PC-3 (cell line): Measurements from ENCODE around the gene KIAA1328. TPM values are rescaled to one million over a fixed set of nuclear protein-coding genes. Genes with fewer than 3 reads are reported as not detected.

Source experiments
- ATAC-seq: fragments of 200-7000 bp; cut with Tn5 transposase; 2 replicates; pipeline ENCODE4 v1.9.1; 2020; ENCODE audit warnings: mild to moderate bottlenecking, moderate library complexity
- BruUV-seq: library from RNA; stranded (reverse); fragments of 400-500 nt; replicated peaks from 2 replicates; lab custom pipeline; 2021; lab: Mats Ljungman, UMichigan
- CTCF ChIA-PET: fragments of 300-600 bp; sonication (Branson Sonifier 250); formaldehyde crosslinking; loops from one replicate; lab custom pipeline; 2022; ENCODE audit warnings: antibody characterized with exemption; lab: Charles Lee
- POLR2A ChIA-PET: fragments of 300-600 bp; sonication (Branson Sonifier 250); formaldehyde crosslinking; loops from one replicate; lab custom pipeline; 2022; ENCODE audit warnings: antibody characterized with exemption; ENCODE audit not compliant: unreplicated experiment; lab: Charles Lee
- DNase-seq: peaks from one replicate; pipeline ENCODE4 v3.0.0-alpha.2; 2015
- H2AFZ ChIP-seq: fragments of 300-600 bp; sonication (generic); 2 replicates; pipeline ENCODE4 v1.6.0; 2016; ENCODE audit warnings: antibody characterized with exemption, low read length
- H3F3A ChIP-seq: fragments of 300-600 bp; sonication (generic); one replicate; pipeline ENCODE4 v1.6.0; 2017; ENCODE audit warnings: antibody characterized with exemption, low read length, control low read depth, mild to moderate bottlenecking; ENCODE audit not compliant: unreplicated experiment
- H3K27ac ChIP-seq: fragments of 300-600 bp; sonication (generic); 2 replicates; pipeline ENCODE4 v1.5.1; 2016; ENCODE audit warnings: mild to moderate bottlenecking, low read length
- H3K27me3 ChIP-seq: fragments of 300-600 bp; sonication (generic); 2 replicates; pipeline ENCODE4 v1.6.1; 2016; ENCODE audit warnings: low read length, mixed read lengths
- H3K36me3 ChIP-seq: fragments of 300-600 bp; sonication (generic); 2 replicates; pipeline ENCODE4 v1.6.1; 2016; ENCODE audit warnings: low read depth, mixed run types, low read length, mixed read lengths
- H3K4me1 ChIP-seq: fragments of 300-600 bp; sonication (generic); 2 replicates; pipeline ENCODE4 v1.5.1; 2016; ENCODE audit warnings: low read length; ENCODE audit not compliant: insufficient read depth
- H3K4me2 ChIP-seq: fragments of 300-600 bp; sonication (generic); 2 replicates; pipeline ENCODE4 v1.6.0; 2016; ENCODE audit warnings: low read length
- H3K4me3 ChIP-seq: fragments of 300-600 bp; sonication (generic); 2 replicates; pipeline ENCODE4 v1.5.1; 2016; ENCODE audit warnings: mild to moderate bottlenecking, low read length, mixed read lengths
- H3K79me2 ChIP-seq: fragments of 300-600 bp; sonication (generic); 2 replicates; pipeline ENCODE4 v1.6.1; 2017; ENCODE audit warnings: low read length, mixed read lengths
- H3K9ac ChIP-seq: fragments of 300-600 bp; sonication (generic); 2 replicates; pipeline ENCODE4 v1.6.0; 2016; ENCODE audit warnings: mild to moderate bottlenecking, low read length
- H3K9me2 ChIP-seq: fragments of 300-600 bp; sonication (generic); replicated peaks from 2 replicates; pipeline ENCODE4 v1.6.1; 2016; ENCODE audit warnings: mixed run types, low read length, mixed read lengths
- H3K9me3 ChIP-seq: fragments of 300-600 bp; sonication (generic); 2 replicates; pipeline ENCODE4 v1.6.1; 2016; ENCODE audit warnings: low read length, mixed read lengths
- H4K20me1 ChIP-seq: fragments of 300-600 bp; sonication (generic); 2 replicates; pipeline ENCODE4 v1.6.1; 2016; ENCODE audit warnings: low read length, mixed read lengths
- EZH2 ChIP-seq: fragments of 300-600 bp; sonication (generic); IDR thresholded peaks from one replicate; pipeline ENCODE4 v1.6.1; 2017; ENCODE audit warnings: antibody characterized with exemption, mild to moderate bottlenecking, low read length; ENCODE audit not compliant: unreplicated experiment
- EZH2phosphoT487 ChIP-seq: fragments of 300-600 bp; sonication (generic); IDR thresholded peaks from 2 replicates; pipeline ENCODE4 v1.6.1; 2018; ENCODE audit warnings: mild to moderate bottlenecking, antibody characterized with exemption, low read length, borderline replicate concordance
- intact Hi-C: fragments of 100-400 bp; cut with micrococcal nuclease; formaldehyde crosslinking; loops from 2 replicates; pipeline ENCODE4 v1.9.0; 2023
- total RNA-seq: library from RNA; depleted of rRNA; stranded (reverse); fragments of >200 nt; gene quantifications from 2 replicates; pipeline ENCODE4 v1.2.3, GENCODE V29; 2014
- TF ChIP-seq, protein P1 (sequence below): fragments of 300-600 bp; sonication (generic); conservative IDR thresholded peaks from 2 replicates; pipeline ENCODE4 v1.5.1; 2017; ENCODE audit warnings: antibody characterized with exemption, low read depth, mild to moderate bottlenecking, low read length

Gene KIAA1328
- total RNA-seq, 1 experiment from 2014 or later: 4.4 TPM

- Histone ChIP-seq H3K9me3 (no peaks in the 10 kb centered on the region), H3K4me1 (no peaks in the 10 kb centered on the region), H3K9me2 (no peaks in the 10 kb centered on the region), H2AFZ (no peak overlapping the region), H3K27ac (no peak overlapping the region), H3K4me2 (no peak overlapping the region), H3K4me3 (no peak overlapping the region), H3K27me3 (no peaks in the 10 kb centered on the region), H3K36me3 (no peaks in the 10 kb centered on the region), H3K79me2 (no peaks in the 10 kb centered on the region), H4K20me1 (no peaks in the 10 kb centered on the region), H3K9ac (no peak overlapping the region), H3F3A (no peaks in the 10 kb centered on the region)
- TF ChIP-seq EZH2phosphoT487 (no peak), EZH2 (no peak)
- TF ChIP-seq, protein P1, sequence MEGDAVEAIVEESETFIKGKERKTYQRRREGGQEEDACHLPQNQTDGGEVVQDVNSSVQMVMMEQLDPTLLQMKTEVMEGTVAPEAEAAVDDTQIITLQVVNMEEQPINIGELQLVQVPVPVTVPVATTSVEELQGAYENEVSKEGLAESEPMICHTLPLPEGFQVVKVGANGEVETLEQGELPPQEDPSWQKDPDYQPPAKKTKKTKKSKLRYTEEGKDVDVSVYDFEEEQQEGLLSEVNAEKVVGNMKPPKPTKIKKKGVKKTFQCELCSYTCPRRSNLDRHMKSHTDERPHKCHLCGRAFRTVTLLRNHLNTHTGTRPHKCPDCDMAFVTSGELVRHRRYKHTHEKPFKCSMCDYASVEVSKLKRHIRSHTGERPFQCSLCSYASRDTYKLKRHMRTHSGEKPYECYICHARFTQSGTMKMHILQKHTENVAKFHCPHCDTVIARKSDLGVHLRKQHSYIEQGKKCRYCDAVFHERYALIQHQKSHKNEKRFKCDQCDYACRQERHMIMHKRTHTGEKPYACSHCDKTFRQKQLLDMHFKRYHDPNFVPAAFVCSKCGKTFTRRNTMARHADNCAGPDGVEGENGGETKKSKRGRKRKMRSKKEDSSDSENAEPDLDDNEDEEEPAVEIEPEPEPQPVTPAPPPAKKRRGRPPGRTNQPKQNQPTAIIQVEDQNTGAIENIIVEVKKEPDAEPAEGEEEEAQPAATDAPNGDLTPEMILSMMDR: no peak
- no TSS peak for BruUV-seq
- ChIA-PET CTCF (no interaction called here), POLR2A (no interaction called here)
- ATAC-seq: no peak
- intact Hi-C loops: no loop called here
- DNase-seq: no peak
Observed at GRCh38 chr18:36977121-36977520, 148.2 kb downstream of the KIAA1328 start.

GRCh38 chr18:36993068-36993467 lies 164.1 kb downstream of the KIAA1328 start:
- CTCF ChIA-PET: no interaction called here
- intact Hi-C loops: no loop called here
- Histone ChIP-seq H3K9ac (no peak overlapping the region), H3K36me3 (no peaks in the 10 kb centered on the region), H3K4me1 (no peaks in the 10 kb centered on the region), H3K4me2 (no peak overlapping the region), H4K20me1 (no peaks in the 10 kb centered on the region), H3K79me2 (no peaks in the 10 kb centered on the region), H2AFZ (no peak overlapping the region), H3K9me3 (no peaks in the 10 kb centered on the region), H3K9me2 (no peaks in the 10 kb centered on the region), H3K4me3 (no peak overlapping the region), H3K27me3 (no peaks in the 10 kb centered on the region), H3F3A (no peaks in the 10 kb centered on the region), H3K27ac (no peak overlapping the region)
- DNase-seq (peak; percentile 3), ATAC-seq (peak; percentile 42; the same call in 1 of the 2 replicates)
- POLR2A ChIA-PET: no interaction called here
- no TSS peak for BruUV-seq
- TF ChIP-seq, protein P1: no peak
- TF ChIP-seq EZH2 (no peak), EZH2phosphoT487 (no peak)

GRCh38 chr18:37006742-37007141 lies 177.8 kb downstream of the KIAA1328 start:
- no peaks in the 10 kb centered on the region for H3K27me3 ChIP-seq
- no peak overlapping the region for H3K4me3 ChIP-seq
- TF ChIP-seq EZH2 (no peak), EZH2phosphoT487 (no peak)
- TF ChIP-seq, protein P1: no peak
- ChIA-PET CTCF (no interaction called here), POLR2A (no interaction called here)
- no peaks in the 10 kb centered on the region for H3K9me2 ChIP-seq
- no peak overlapping the region for H3K4me2 ChIP-seq
- H3K36me3 ChIP-seq: no peaks in the 10 kb centered on the region
- no peaks in the 10 kb centered on the region for H3F3A ChIP-seq
- no peak overlapping the region for H2AFZ ChIP-seq
- no peak overlapping the region for H3K9ac ChIP-seq
- H3K79me2 ChIP-seq: no peaks in the 10 kb centered on the region
- DNase-seq (no peak), ATAC-seq (no peak)
- intact Hi-C loops: no loop called here
- no TSS peak for BruUV-seq
- H4K20me1 ChIP-seq: no peaks in the 10 kb centered on the region
- H3K9me3 ChIP-seq: no peaks in the 10 kb centered on the region
- no peaks in the 10 kb centered on the region for H3K4me1 ChIP-seq
- no peak overlapping the region for H3K27ac ChIP-seq
